Neural crest cell (in vitro differentiated cells): Measurements from ENCODE around the gene CHCHD6. TPM values are rescaled to one million over a fixed set of nuclear protein-coding genes. Genes with fewer than 3 reads are reported as not detected.

ENCODE experiments used
- DNase-seq: peaks from one replicate; pipeline ENCODE4 v3.0.0; 2021; ENCODE audit warnings: low read depth, mixed read lengths, low spot score
- H3K27ac Mint-ChIP-seq: one replicate; pipeline ENCODE4 v1.8.0; 2021; ENCODE audit warnings: mild to moderate bottlenecking, mixed read lengths; ENCODE audit not compliant: unreplicated experiment
- H3K27me3 Mint-ChIP-seq: 2 replicates; pipeline ENCODE4 v1.8.0; 2021; ENCODE audit warnings: low read depth, mild to moderate bottlenecking, mixed read lengths
- H3K36me3 Mint-ChIP-seq: 2 replicates; pipeline ENCODE4 v1.8.0; 2021; ENCODE audit warnings: low read depth, mild to moderate bottlenecking, mixed read lengths
- H3K4me1 Mint-ChIP-seq: 2 replicates; pipeline ENCODE4 v1.8.0; 2021; ENCODE audit warnings: mixed read lengths
- H3K4me3 Mint-ChIP-seq: one replicate; pipeline ENCODE4 v1.8.0; 2021; ENCODE audit warnings: mild to moderate bottlenecking, mixed read lengths
- H3K9me3 Mint-ChIP-seq: 2 replicates; pipeline ENCODE4 v1.8.0; 2021; ENCODE audit warnings: mixed read lengths
- CTCF ChIP-seq: fragments of 200-600 bp; sonication (generic); conservative IDR thresholded peaks from 2 replicates; pipeline ENCODE4 v1.5.0; 2021; ENCODE audit warnings: antibody characterized with exemption, mild to moderate bottlenecking
- total RNA-seq: library from RNA; stranded (reverse); gene quantifications from 2 replicates; pipeline ENCODE4 v1.2.1, GENCODE V29; 2021

The CHCHD6 gene
- total RNA-seq, 1 donor from 2014 or later, result 32.9 TPM

- no peaks in the 10 kb centered on the region for H3K27me3 Mint-ChIP-seq
- TF ChIP-seq CTCF, result no peak
- no peak overlapping the region for H3K4me3 Mint-ChIP-seq
- DNase-seq, result no peak
- H3K4me1 Mint-ChIP-seq, result no peaks in the 10 kb centered on the region
- peaks cover 27% of the 10 kb centered on the region for H3K9me3 Mint-ChIP-seq
- H3K36me3 Mint-ChIP-seq, result peaks cover 37% of the 10 kb centered on the region
- no peak overlapping the region for H3K27ac Mint-ChIP-seq
Observed at GRCh38 chr3:126768903-126769302, 64.9 kb downstream of the CHCHD6 start.

- TF ChIP-seq CTCF, result no peak
- Mint-ChIP-seq H3K27me3 (no peaks in the 10 kb centered on the region), H3K36me3 (peaks cover 33% of the 10 kb centered on the region), H3K27ac (no peak overlapping the region), H3K9me3 (peaks cover 27% of the 10 kb centered on the region), H3K4me3 (no peak overlapping the region), H3K4me1 (no peaks in the 10 kb centered on the region)
- DNase-seq, result no peak
Observed at GRCh38 chr3:126770096-126770495, 66.1 kb downstream of the CHCHD6 start.

- Mint-ChIP-seq H3K4me3 (no peak overlapping the region), H3K9me3 (peaks cover 21% of the 10 kb centered on the region), H3K27ac (no peak overlapping the region), H3K36me3 (peaks cover 23% of the 10 kb centered on the region), H3K4me1 (no peaks in the 10 kb centered on the region), H3K27me3 (no peaks in the 10 kb centered on the region)
- no peak for TF ChIP-seq CTCF
- no peak for DNase-seq
Observed at GRCh38 chr3:126773167-126773566, 69.1 kb downstream of the CHCHD6 start.

GRCh38 chr3:126773783-126774182, 69.7 kb downstream of the CHCHD6 start:
- Mint-ChIP-seq H3K27me3 (no peaks in the 10 kb centered on the region), H3K27ac (no peak overlapping the region), H3K36me3 (peaks cover 19% of the 10 kb centered on the region), H3K9me3 (peaks cover 17% of the 10 kb centered on the region), H3K4me3 (no peak overlapping the region), H3K4me1 (no peaks in the 10 kb centered on the region)
- TF ChIP-seq CTCF, result no peak
- no peak for DNase-seq

GRCh38 chr3:126777366-126777765, 73.3 kb downstream of the CHCHD6 start:
- peaks cover 10% of the 10 kb centered on the region for H3K4me1 Mint-ChIP-seq
- H3K36me3 Mint-ChIP-seq, result peaks cover 8% of the 10 kb centered on the region
- TF ChIP-seq CTCF, result no peak
- no peak overlapping the region for H3K4me3 Mint-ChIP-seq
- H3K9me3 Mint-ChIP-seq, result peaks cover 4% of the 10 kb centered on the region
- no peak overlapping the region for H3K27ac Mint-ChIP-seq
- no peak for DNase-seq
- no peaks in the 10 kb centered on the region for H3K27me3 Mint-ChIP-seq

- peaks cover 37% of the 10 kb centered on the region for H3K4me1 Mint-ChIP-seq
- H3K27ac Mint-ChIP-seq, result no peak overlapping the region
- H3K27me3 Mint-ChIP-seq, result no peaks in the 10 kb centered on the region
- TF ChIP-seq CTCF, result no peak
- peaks cover 12% of the 10 kb centered on the region for H3K36me3 Mint-ChIP-seq
- no peak for DNase-seq
- H3K4me3 Mint-ChIP-seq, result no peak overlapping the region
- H3K9me3 Mint-ChIP-seq, result peaks cover 2% of the 10 kb centered on the region
Observed at GRCh38 chr3:126780666-126781065, 76.6 kb downstream of the CHCHD6 start.
